Panc1 (cell line): ENCODE measurements around the gene ADARB2.

ENCODE experiments used
- CTCF ChIP-seq: fragments of 450-650 bp; IDR thresholded peaks from 2 replicates; pipeline ENCODE4 v1.5.1; 2017; ENCODE audit warnings: mild to moderate bottlenecking
- POLR2AphosphoS5 ChIP-seq: IDR thresholded peaks from 2 replicates; pipeline ENCODE4 v1.6.1; 2012; ENCODE audit warnings: mild to moderate bottlenecking, low read depth, low read length, moderate library complexity
- SIN3A ChIP-seq: IDR thresholded peaks from 2 replicates; pipeline ENCODE4 v1.6.1; 2012; ENCODE audit warnings: low read depth, mild to moderate bottlenecking, low read length, moderate library complexity, borderline replicate concordance; ENCODE audit not compliant: insufficient read depth
- TF ChIP-seq, protein P1 (sequence below), 2 experiments: IDR thresholded peaks; 2 replicates each; pipeline ENCODE4 v1.6.1; 2011 to 2012; ENCODE audit warnings: low read depth in 2 of 2, control low read depth in 1 of 2, low read length in 1 of 2, mild to moderate bottlenecking in 1 of 2, moderate library complexity in 1 of 2; ENCODE audit not compliant: insufficient read depth in 1 of 2

GRCh38 chr10:1346201-1346600 lies 391.1 kb downstream of the ADARB2 start:
- no peak for TF ChIP-seq POLR2AphosphoS5
- no peak for TF ChIP-seq CTCF
- no peak for TF ChIP-seq SIN3A
- TF ChIP-seq, protein P1, sequence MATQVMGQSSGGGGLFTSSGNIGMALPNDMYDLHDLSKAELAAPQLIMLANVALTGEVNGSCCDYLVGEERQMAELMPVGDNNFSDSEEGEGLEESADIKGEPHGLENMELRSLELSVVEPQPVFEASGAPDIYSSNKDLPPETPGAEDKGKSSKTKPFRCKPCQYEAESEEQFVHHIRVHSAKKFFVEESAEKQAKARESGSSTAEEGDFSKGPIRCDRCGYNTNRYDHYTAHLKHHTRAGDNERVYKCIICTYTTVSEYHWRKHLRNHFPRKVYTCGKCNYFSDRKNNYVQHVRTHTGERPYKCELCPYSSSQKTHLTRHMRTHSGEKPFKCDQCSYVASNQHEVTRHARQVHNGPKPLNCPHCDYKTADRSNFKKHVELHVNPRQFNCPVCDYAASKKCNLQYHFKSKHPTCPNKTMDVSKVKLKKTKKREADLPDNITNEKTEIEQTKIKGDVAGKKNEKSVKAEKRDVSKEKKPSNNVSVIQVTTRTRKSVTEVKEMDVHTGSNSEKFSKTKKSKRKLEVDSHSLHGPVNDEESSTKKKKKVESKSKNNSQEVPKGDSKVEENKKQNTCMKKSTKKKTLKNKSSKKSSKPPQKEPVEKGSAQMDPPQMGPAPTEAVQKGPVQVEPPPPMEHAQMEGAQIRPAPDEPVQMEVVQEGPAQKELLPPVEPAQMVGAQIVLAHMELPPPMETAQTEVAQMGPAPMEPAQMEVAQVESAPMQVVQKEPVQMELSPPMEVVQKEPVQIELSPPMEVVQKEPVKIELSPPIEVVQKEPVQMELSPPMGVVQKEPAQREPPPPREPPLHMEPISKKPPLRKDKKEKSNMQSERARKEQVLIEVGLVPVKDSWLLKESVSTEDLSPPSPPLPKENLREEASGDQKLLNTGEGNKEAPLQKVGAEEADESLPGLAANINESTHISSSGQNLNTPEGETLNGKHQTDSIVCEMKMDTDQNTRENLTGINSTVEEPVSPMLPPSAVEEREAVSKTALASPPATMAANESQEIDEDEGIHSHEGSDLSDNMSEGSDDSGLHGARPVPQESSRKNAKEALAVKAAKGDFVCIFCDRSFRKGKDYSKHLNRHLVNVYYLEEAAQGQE (IDR thresholded peaks at IDR 0.05; ENCODE audit: insufficient read depth in 1 of 2, low read depth in 2 of 2, low read length in 1 of 2) = no peak
